ENCODE measurements around the gene FAM228A. TPM values are rescaled to one million over a fixed set of nuclear protein-coding genes. Genes with fewer than 3 reads are reported as not detected.
A peak's percentile ranks its signal among the peaks of the same experiment; 100 is the strongest.
"Not testable (repeated sequence)": the region's sequence is repeated elsewhere in the genome, so short reads cannot be mapped to it uniquely, and the experiment has no call there.

FAM228A gene
- polyA plus RNA-seq (ENCODE audit: insufficient read length in 4 of 4), result 1 to 10 TPM in 2 of 4 donors, under 1 TPM in 2; 0.48 to 1.5 (median 0.91) TPM

DNA sequence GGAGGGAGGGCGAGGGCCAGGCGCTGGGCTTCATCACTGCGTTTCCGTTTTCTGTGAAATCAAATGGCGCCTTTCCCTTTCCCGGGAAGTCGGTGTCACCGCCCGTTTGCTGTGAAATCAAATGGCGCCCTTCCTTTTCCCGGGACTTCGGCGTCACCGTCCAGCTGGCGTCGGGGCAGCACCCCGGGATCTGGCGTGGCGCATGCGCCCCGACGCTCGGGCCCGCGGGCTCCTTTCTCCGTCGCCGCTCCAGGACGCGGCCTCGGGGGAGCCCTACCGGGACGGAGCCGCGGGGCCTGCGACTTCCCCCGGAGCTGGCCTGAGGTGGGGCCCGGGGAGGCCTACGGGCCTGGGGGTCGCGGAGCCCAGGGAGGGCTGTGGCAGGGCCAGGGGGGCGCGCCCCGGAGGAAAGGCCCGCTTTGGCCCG lies at the start of gene FAM228A:
FAM228A (plus strand) TSS at position 203 of the 427 bp plus-strand sequence. CDS start 428 bp downstream, outside the sequence.
- no peak for DNase-seq (ENCODE audit: low read depth in 4 of 4, low spot score in 3 of 4)

- no peak for DNase-seq (ENCODE audit: low read depth in 4 of 4, low spot score in 3 of 4)
Observed at GRCh38 chr2:24125956-24126355, 48.9 kb upstream of the FAM228A start.

DNA sequence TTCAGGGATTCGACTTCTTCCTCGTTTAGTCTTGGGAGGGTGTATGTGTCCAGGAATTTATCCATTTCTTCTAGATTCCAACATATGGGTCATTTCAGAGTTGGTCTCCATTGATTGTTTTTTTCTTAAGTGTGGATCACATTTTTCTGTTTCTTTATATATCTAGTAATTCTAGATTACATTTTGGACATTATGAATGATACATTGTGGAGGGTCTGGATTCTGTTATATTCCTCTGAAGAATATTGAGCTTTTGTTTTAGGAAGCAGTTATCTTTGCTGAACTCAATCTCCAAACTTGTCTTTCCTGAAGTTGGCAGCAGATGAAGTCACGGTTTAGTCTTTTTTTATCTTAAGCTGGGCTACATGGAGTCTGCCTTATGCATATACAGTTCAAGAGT lies 42.3 kb upstream of the FAM228A start:
- DNase-seq (ENCODE audit: low read depth in 4 of 4, low spot score in 3 of 4), result no peak

- DNase-seq (ENCODE audit: low read depth in 4 of 4, low spot score in 3 of 4), result not testable (repeated sequence)
Observed at GRCh38 chr2:24140305-24140704, 34.5 kb upstream of the FAM228A start.

DNA sequence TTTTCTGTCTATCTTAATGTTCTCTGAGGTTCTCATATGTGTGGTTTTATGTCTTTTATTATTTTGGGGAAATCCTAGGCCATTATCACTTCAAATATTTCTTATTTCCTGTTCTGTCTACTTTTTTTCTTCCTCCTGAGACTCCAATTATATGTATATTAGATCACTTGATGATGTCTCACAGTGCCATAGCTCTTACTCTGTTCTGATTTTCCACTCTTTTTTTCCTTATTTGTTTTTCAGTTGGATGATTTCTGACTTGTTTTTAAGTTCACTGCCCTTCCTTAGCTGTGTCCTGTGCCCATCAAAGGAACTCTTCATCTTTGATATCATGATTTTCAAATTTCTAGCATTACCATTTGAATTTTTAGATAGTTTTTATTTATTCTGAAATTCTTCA lies 27.5 kb upstream of the FAM228A start:
- DNase-seq (ENCODE audit: low read depth in 4 of 4, low spot score in 3 of 4), result no peak

GRCh38 chr2:24152413-24153197 lies 22.2 kb upstream of the FAM228A start:
- DNase-seq (ENCODE audit: low read depth in 4 of 4, low spot score in 3 of 4), result no peak

GRCh38 chr2:24153478-24153877 lies 21.4 kb upstream of the FAM228A start:
- no peak for DNase-seq (ENCODE audit: low read depth in 4 of 4, low spot score in 3 of 4)

- no peak for DNase-seq (ENCODE audit: low read depth in 4 of 4, low spot score in 3 of 4)
Observed at GRCh38 chr2:24158131-24158530, 16.7 kb upstream of the FAM228A start.

GRCh38 chr2:24159708-24160107 lies 15.1 kb upstream of the FAM228A start:
- no peak for DNase-seq (ENCODE audit: low read depth in 4 of 4, low spot score in 3 of 4)

DNA sequence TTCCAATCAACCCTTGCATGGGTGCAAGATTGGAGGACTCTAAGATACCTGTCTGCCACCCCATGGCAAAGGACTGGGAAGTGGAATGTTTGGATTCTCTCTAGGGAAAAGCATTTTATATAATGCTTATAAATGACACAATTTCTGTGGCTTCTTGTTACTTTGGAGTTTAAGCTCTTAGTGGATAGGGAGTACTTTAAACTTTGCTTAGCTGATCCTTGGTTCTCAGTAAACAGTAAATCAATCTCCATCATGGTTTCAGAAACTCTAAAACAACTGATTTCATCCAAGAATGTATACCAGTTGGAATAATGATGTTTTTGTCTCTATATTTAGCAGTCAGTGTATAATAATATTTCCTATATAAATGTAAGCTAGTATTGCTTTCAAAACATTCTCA lies 14.1 kb upstream of the FAM228A start:
- DNase-seq (ENCODE audit: low read depth in 4 of 4, low spot score in 3 of 4), result no peak

- DNase-seq (ENCODE audit: low read depth in 4 of 4, low spot score in 3 of 4), result no peak
Observed at GRCh38 chr2:24162494-24162893, 12.4 kb upstream of the FAM228A start.

- no peak for DNase-seq (ENCODE audit: low read depth in 4 of 4, low spot score in 3 of 4)
Observed at GRCh38 chr2:24163186-24163585, 11.7 kb upstream of the FAM228A start.

DNA sequence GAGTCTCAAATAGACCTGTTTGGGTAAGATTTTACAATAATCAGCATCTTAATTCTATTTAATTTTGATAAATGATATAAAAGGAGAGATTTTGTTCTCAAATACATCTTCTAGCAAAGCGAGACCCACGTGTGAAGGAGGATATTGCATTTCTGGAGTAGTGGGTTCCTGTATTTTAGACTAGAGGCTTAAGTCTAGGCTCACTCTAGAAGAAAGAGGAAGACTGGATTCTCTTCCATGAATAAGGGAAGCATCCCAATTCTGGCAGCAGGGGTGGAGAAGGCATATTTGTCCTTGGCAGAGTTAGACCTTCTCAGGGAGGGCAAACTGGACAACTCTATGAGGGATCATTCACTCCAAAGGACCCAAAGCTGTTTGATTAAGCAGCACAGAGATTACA lies 11.3 kb upstream of the FAM228A start:
- no peak for DNase-seq (ENCODE audit: low read depth in 4 of 4, low spot score in 3 of 4)

- no peak for DNase-seq (ENCODE audit: low read depth in 4 of 4, low spot score in 3 of 4)
Observed at GRCh38 chr2:24164416-24164973, 10.4 kb upstream of the FAM228A start.

DNA sequence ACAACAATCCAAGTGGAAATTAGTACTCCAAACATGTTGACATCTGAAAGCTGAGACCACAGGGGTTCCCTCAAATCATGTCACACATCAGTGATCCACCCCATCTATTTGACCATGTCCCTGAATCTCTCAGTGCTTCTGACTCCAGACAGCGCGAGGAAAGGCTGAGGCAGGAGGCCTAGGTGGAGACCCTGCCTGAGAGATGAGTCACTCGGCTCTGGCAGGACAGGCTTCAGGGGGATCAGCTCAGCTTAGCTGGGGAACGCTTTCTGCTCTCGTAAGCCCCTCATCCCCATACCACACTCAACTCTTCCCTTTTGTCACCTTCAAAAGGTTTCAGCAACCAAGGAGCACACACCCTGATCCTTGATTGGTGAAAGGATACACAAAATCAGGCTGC lies 5.8 kb upstream of the FAM228A start:
- DNase-seq (ENCODE audit: low read depth in 4 of 4, low spot score in 3 of 4), result no peak

DNA sequence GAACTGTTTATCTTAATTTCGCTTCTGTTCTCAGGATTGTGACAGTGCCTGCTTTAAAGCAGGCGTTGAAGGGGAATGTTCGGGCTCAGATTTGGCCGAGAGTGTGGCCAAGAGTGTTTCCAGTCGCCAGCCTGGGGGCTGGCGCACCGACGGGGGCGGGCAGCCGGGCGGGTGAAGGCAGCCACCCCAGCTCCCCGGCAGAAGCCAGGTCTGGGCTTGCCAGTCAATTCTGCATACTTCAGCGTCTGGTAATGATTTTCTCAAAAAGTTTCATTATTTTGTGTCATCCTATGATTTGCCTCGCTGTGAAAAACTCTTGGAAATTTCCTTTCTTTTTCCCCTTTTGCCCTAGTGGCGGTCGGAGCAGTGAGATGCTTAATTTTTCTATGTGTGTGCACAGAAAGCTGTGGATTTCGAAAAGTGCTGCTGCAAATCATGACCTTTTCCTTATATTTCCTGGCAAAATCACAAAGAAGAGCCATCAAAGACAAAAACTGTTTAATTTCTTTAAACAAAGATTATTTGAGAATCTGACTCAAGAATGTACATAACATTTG lies 856 bp downstream of the FAM228A start:
- DNase-seq (ENCODE audit: low read depth in 4 of 4, low spot score in 3 of 4), result no peak

- no peak for DNase-seq (ENCODE audit: low read depth in 4 of 4, low spot score in 3 of 4)
Observed at GRCh38 chr2:24176326-24176725, 1.5 kb downstream of the FAM228A start.

DNA sequence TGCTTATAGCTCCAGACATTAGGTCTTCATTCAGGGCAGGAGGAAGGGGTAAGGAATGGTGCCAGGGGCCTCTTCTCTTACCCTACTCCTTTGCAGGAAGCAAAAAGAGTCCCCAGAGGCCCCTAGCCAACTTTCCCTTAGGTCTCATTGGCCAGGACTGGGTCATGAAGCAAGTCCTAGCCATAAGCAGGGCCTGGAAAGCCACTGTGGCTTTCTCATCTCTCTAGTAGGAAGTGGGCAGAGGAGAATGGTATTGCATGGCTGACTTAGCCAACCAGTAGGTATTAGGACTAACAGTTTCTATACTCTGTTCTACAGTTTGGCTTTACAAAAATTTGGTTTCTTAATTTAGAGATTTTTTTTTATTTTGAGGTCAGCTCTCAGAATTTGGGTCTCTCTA lies 4.8 kb downstream of the FAM228A start:
- DNase-seq (ENCODE audit: low read depth in 4 of 4, low spot score in 3 of 4), result no peak

GRCh38 chr2:24181849-24182248 lies 7.0 kb downstream of the FAM228A start:
- DNase-seq (ENCODE audit: low read depth in 4 of 4, low spot score in 3 of 4), result peak in 3 of 4 donors; percentile 14 to 27 (median 24)

DNA sequence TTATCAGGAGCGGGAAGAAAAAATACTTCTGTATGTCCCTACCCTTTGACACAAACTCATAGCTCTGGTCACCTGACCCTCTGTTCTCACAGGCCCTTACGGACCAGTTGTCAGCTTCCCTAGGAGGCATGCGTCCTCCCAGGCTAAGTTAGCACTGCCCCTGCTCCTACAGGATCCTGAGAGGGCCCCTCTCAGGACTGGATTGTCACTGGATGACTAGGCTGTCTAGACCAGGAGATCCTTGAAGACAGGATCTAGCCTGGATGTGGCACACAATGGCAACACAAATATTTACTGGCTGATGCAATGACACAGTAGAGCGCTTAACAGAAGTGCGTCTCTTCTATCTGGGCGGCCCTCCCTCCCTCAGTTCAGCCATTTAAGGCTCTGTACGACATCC lies 7.7 kb downstream of the FAM228A start:
- no peak for DNase-seq (ENCODE audit: low read depth in 4 of 4, low spot score in 3 of 4)

- no peak for DNase-seq (ENCODE audit: low read depth in 4 of 4, low spot score in 3 of 4)
Observed at GRCh38 chr2:24183366-24184069, 8.7 kb downstream of the FAM228A start.
